Measurements from ENCODE around the gene RNF167.

Gene RNF167

GRCh38 chr17:4939796-4940554 is at the start of gene RNF167, which contains the start of gene SLC25A11:
Gene RNF167 (plus strand): TSS chr17:4940268. CDS start chr17:4940910, 642 bp downstream.
Gene SLC25A11 (minus strand): TSS chr17:4940046. CDS start chr17:4939910, 136 bp downstream.
- DNase-seq: peak; percentile 97

GRCh38 chr17:4891411-4892410 is 48.4 kb upstream of the RNF167 start:
- no peak for DNase-seq

DNA sequence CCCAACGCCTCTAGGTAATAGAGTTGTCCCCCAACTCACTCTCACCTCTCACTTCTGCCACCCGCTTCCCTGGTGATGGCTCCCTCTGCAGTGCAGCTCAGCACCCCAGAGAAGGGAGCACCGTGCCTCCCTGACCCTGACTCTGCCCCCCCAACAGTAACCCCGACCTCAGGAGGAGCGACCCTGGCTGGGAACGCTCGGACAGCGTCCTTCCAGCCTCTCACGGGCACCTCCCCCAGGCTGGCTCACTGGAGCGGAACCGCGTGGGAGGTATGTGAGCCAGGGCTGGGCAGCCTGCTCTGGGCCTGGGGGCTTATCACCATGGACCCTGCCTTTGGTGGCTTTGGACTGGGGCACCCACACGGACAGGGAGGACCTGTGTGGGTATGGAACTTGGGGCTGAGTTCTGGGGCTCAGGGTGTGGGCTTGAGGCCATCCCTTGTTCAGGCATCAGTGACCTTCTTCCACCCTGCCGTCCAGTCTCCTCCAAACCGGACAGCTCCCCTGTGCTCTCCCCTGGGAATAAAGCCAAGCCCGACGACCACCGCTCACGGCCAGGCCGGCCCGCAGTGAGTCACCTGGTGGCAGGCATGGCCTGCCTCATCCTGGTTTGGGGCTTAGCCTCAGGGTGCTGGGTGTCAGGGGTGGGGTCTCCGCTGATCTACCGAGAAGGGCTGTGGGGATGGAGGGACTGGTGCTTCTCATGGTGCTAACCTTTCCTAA is 47.4 kb upstream of the RNF167 start:
- DNase-seq: no peak

- DNase-seq: no peak
Measured at GRCh38 chr17:4893272-4893671, 46.8 kb upstream of the RNF167 start.

GRCh38 chr17:4893721-4894560 is 46.1 kb upstream of the RNF167 start:
- DNase-seq: no peak

- no peak for DNase-seq
Measured at GRCh38 chr17:4895121-4895520, 44.9 kb upstream of the RNF167 start.

- no peak for DNase-seq
Measured at GRCh38 chr17:4895657-4896331, 44.3 kb upstream of the RNF167 start.

DNA sequence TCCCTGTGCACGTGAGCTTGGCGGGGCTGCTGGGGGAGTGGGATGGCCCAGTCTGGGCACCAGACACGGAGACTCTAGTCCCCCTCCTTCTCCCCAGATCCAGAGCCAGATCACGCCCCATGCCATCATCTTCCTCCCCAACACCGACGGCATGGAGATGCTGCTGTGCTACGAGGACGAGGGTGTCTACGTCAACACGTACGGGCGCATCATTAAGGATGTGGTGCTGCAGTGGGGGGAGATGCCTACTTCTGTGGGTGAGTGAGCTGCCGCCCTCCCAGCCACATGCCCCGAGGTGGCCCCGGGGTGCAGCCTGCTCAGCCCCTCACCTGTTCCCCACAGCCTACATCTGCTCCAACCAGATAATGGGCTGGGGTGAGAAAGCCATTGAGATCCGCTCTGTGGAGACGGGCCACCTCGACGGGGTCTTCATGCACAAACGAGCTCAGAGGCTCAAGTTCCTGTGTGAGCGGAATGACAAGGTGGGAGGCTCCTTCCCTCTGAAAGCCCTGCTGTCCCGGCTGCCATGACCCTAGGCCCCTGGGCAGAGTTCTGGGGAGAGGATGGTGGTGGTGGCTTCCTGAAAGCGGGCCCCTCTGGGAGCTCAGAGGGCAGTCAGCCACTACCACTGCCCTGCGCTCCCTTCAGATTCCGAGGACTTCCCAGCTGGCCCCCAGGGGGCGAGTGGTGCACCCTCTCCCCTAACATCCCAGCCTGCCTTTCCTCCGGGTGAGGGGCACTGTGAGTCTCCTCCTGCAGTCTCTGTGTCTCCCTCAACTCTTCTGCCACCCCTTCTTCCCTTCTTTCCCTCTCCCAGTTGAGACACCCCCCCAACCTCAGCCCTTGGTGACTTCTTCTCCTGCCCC is 43.5 kb upstream of the RNF167 start:
- no peak for DNase-seq

DNA sequence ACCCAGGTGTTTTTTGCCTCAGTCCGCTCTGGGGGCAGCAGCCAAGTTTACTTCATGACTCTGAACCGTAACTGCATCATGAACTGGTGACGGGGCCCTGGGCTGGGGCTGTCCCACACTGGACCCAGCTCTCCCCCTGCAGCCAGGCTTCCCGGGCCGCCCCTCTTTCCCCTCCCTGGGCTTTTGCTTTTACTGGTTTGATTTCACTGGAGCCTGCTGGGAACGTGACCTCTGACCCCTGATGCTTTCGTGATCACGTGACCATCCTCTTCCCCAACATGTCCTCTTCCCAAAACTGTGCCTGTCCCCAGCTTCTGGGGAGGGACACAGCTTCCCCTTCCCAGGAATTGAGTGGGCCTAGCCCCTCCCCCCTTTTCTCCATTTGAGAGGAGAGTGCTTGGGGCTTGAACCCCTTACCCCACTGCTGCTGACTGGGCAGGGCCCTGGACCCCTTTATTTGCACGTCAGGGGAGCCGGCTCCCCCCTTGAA is 42.8 kb upstream of the RNF167 start:
- DNase-seq: no peak

- no peak for DNase-seq
Measured at GRCh38 chr17:4897785-4898184, 42.3 kb upstream of the RNF167 start.

GRCh38 chr17:4898351-4898750 is 41.7 kb upstream of the RNF167 start:
- no peak for DNase-seq

DNA sequence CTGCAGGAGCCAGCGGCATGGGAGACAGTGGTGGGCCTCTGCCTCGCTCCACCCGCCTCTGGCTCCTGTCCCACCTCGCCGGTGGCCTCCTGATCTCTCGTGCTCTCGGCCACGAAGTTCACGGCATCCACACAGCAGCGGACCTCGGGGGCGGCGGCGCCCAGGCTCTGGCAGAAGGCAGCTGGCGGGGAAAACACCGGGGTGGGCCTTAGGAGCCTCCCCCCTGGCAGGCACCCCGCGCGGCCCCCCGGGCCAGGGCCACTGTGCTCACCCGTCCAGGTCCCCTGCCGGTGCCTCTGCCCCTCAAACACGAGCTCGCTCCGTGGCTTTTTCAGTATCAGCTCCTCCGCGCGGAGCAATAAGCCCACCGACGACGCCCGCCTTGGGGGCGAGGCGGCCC is 41.1 kb upstream of the RNF167 start:
- no peak for DNase-seq

DNA sequence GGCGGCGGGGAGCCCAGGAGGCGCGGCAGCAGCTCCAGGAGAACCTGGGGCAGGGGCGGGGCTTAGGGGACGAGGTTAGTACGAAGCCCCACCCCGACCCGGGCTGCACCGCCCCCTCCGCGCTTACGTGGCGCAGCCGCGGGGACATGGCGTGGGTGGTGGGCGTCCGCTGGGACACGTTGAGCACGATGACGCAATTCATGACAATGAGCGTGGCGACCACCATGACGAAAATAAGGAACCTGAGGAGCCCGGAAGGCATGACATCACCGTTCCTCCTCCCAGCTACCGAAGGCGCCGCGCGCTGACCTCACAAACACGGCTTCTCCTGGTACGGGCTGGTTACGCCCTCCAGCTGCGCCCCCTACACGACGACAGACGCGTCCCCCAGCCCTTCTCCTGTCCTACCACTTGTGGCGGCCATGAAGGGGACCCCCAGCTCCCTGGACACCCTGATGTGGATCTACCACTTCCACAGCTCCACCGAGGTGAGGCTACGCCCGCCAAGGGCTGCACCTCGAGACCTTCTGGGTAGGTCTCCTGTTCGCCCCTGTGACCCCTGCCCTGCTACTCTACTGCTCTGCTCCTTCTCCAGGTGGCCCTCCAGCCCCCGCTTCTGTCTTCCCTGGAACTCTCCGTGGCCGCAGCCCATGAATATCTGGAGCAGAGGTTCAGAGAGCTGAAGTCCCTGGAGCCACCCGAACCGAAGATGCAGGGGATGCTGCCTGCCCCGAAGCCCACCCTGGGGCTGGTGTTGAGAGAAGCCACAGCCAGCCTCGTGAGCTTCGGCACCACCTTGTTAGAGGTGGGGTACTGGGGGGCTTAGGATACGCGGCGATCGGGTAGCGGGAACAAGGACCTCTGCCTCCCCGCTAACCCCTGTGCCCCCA is 40.5 kb upstream of the RNF167 start, which contains the start of gene C17orf107:
TSS of gene C17orf107 (plus strand) at position 196 of the 890 bp plus-strand sequence. CDS start at position 423, 227 bp downstream.
- peak; percentile 50 for DNase-seq

- DNase-seq: no peak
Measured at GRCh38 chr17:4900231-4901107, 39.6 kb upstream of the RNF167 start.

GRCh38 chr17:4901108-4901647 is 38.9 kb upstream of the RNF167 start:
- DNase-seq: no peak

DNA sequence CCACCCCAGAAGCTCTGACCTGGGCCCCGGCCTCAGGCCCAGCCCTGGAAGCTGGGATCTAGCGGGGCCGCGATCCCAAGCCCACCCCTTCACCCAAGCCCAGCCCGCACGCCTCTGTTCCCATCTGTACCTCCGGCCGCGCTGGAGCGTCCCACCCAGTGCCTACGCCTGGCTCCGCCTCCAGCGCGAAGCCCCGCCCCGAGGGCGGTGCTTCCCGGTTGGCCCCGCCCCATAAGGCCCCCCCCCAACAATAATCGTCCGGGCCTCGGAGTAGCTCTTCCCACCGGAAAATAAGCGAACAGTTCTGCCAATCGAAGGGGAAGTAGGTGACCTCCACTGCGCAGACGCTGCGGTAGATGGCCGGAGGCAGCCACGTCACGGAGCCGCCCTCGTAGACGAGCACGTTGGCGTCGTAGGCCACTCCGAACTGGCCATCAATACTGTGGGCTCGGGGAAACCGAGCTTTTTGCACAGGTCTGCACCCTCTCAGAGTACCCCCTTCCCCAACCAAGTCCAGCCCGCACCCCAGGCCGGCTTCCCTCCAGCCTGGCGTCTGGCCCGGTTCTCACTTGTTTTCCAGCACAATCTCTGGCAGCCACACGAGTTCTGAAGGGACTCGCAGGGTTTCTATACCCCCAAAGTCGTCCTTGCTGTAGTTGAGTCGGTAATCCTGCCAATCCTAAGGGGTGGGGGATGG is 38.3 kb upstream of the RNF167 start:
- no peak for DNase-seq

DNA sequence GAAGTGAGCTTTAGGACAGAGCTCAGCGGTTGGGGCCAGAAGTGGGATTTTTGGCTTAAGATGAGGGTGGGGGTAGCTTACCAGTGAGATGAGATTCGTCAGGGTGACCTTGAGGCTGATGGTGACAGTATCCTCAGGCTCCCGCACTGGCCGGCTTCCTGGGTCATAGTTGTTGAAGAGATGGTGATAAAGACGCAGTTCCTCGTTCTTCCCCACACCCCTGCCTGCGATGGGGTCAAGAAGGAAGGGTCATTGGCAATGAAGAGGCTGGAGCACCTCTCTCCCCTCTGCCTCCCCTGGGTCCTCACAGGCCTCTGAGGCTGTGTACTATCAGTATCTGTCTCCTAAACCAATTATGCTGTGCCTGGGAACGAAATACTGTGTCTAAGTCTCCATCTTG is 37.5 kb upstream of the RNF167 start:
- no peak for DNase-seq
